Measurements from ENCODE around the gene SMIM33.

- TF ChIP-seq, protein P1, sequence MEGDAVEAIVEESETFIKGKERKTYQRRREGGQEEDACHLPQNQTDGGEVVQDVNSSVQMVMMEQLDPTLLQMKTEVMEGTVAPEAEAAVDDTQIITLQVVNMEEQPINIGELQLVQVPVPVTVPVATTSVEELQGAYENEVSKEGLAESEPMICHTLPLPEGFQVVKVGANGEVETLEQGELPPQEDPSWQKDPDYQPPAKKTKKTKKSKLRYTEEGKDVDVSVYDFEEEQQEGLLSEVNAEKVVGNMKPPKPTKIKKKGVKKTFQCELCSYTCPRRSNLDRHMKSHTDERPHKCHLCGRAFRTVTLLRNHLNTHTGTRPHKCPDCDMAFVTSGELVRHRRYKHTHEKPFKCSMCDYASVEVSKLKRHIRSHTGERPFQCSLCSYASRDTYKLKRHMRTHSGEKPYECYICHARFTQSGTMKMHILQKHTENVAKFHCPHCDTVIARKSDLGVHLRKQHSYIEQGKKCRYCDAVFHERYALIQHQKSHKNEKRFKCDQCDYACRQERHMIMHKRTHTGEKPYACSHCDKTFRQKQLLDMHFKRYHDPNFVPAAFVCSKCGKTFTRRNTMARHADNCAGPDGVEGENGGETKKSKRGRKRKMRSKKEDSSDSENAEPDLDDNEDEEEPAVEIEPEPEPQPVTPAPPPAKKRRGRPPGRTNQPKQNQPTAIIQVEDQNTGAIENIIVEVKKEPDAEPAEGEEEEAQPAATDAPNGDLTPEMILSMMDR (IDR thresholded peaks at IDR 0.05) = no peak
- TF ChIP-seq EZH2 (IDR thresholded peaks at IDR 0.05) (no peak), EZH2phosphoT487 (IDR thresholded peaks at IDR 0.05) (no peak)
Observed at GRCh38 chr5:139451176-139451575, 19.6 kb upstream of the SMIM33 start.
